H9 (cell line): Measurements from ENCODE around the gene SCUBE3. TPM values are rescaled to one million over a fixed set of nuclear protein-coding genes. Genes with fewer than 3 reads are reported as not detected.

Source experiments
- DNase-seq: peaks from one replicate; pipeline ENCODE4 v3.0.0-alpha.2; 2017
- H2AFZ ChIP-seq: one replicate; pipeline ENCODE4 v1.6.1; 2013; ENCODE audit warnings: mild to moderate bottlenecking, low read length, control low read depth, moderate library complexity
- H2AK5ac ChIP-seq: 2 replicates; pipeline ENCODE4 v1.6.1; 2013; ENCODE audit warnings: low read length, control low read depth, mixed read lengths; ENCODE audit not compliant: insufficient read length
- H2BK120ac ChIP-seq: one replicate; pipeline ENCODE4 v1.6.1; 2013; ENCODE audit warnings: low read depth, mild to moderate bottlenecking, low read length, control low read depth, inconsistent platforms; ENCODE audit not compliant: poor library complexity, severe bottlenecking
- H2BK12ac ChIP-seq: 2 replicates; pipeline ENCODE4 v1.6.1; 2013; ENCODE audit warnings: low read length, control low read depth, mixed read lengths, low read depth; ENCODE audit not compliant: insufficient read length
- H2BK15ac ChIP-seq: 2 replicates; pipeline ENCODE4 v1.6.1; 2013; ENCODE audit warnings: low read depth, low read length, control low read depth
- H2BK20ac ChIP-seq: one replicate; pipeline ENCODE4 v1.6.1; 2013; ENCODE audit warnings: low read depth, mild to moderate bottlenecking, low read length, control low read depth, inconsistent platforms; ENCODE audit not compliant: poor library complexity, severe bottlenecking
- H2BK5ac ChIP-seq: 2 replicates; pipeline ENCODE4 v1.6.1; 2013; ENCODE audit warnings: low read length, control low read depth, mixed read lengths; ENCODE audit not compliant: insufficient read length
- H3K14ac ChIP-seq: 2 replicates; pipeline ENCODE4 v1.6.1; 2013; ENCODE audit warnings: low read length, control low read depth; ENCODE audit not compliant: insufficient read depth
- H3K18ac ChIP-seq: 2 replicates; pipeline ENCODE4 v1.6.1; 2013; ENCODE audit warnings: low read depth, mild to moderate bottlenecking, mixed read lengths, low read length, control low read depth; ENCODE audit not compliant: insufficient read length
- H3K23ac ChIP-seq: 2 replicates; pipeline ENCODE4 v1.6.1; 2013; ENCODE audit warnings: low read length, control low read depth, mixed read lengths, low read depth; ENCODE audit not compliant: insufficient read length
- H3K23me2 ChIP-seq: 2 replicates; pipeline ENCODE4 v1.6.1; 2013; ENCODE audit warnings: low read depth, mild to moderate bottlenecking, mixed read lengths, low read length, control low read depth; ENCODE audit not compliant: insufficient read length, poor library complexity, severe bottlenecking
- H3K27ac ChIP-seq: 2 replicates; pipeline ENCODE4 v1.5.1; 2013; ENCODE audit warnings: low read length, control low read depth, mixed read lengths, low read depth; ENCODE audit not compliant: insufficient read length
- H3K27me3 ChIP-seq: 2 replicates; pipeline ENCODE4 v1.6.1; 2013; ENCODE audit warnings: low read length, control low read depth, inconsistent platforms; ENCODE audit not compliant: insufficient read depth
- H3K4ac ChIP-seq: 2 replicates; pipeline ENCODE4 v1.6.1; 2013; ENCODE audit warnings: low read depth, mild to moderate bottlenecking, control low read depth, inconsistent platforms, low read length, moderate library complexity
- H3K4me1 ChIP-seq: 2 replicates; pipeline ENCODE4 v1.6.1; 2013; ENCODE audit warnings: low read length, control low read depth, inconsistent platforms; ENCODE audit not compliant: insufficient read depth
- H3K4me2 ChIP-seq: 2 replicates; pipeline ENCODE4 v1.6.1; 2013; ENCODE audit warnings: low read length, control low read depth, mixed read lengths; ENCODE audit not compliant: insufficient read length, insufficient read depth
- H3K56ac ChIP-seq: 2 replicates; pipeline ENCODE4 v1.6.1; 2013; ENCODE audit warnings: low read depth, mild to moderate bottlenecking, mixed read lengths, low read length, control low read depth; ENCODE audit not compliant: insufficient read length
- H3K79me1 ChIP-seq: 2 replicates; pipeline ENCODE4 v1.6.1; 2013; ENCODE audit warnings: low read depth, mild to moderate bottlenecking, moderate library complexity, low read length, control low read depth, inconsistent platforms; ENCODE audit not compliant: insufficient read depth, poor library complexity, severe bottlenecking
- H3K79me2 ChIP-seq: 2 replicates; pipeline ENCODE4 v1.6.1; 2013; ENCODE audit warnings: low read length, control low read depth, inconsistent platforms; ENCODE audit not compliant: insufficient read depth
- H3K9ac ChIP-seq: 2 replicates; pipeline ENCODE4 v1.6.1; 2013; ENCODE audit warnings: low read length, control low read depth, mixed read lengths; ENCODE audit not compliant: insufficient read length; ENCODE audit errors: extremely low read depth
- H3K9me3 ChIP-seq: one replicate; pipeline ENCODE4 v1.6.1; 2013; ENCODE audit warnings: low read depth, low read length, inconsistent platforms; ENCODE audit not compliant: control insufficient read depth
- H3T11ph ChIP-seq: one replicate; pipeline ENCODE4 v1.6.1; 2013; ENCODE audit warnings: mild to moderate bottlenecking, low read length, control low read depth, inconsistent platforms
- H4K20me1 ChIP-seq: one replicate; pipeline ENCODE4 v1.6.1; 2013; ENCODE audit not compliant: control insufficient read depth, insufficient read length, insufficient read depth
- H4K5ac ChIP-seq: 2 replicates; pipeline ENCODE4 v1.6.1; 2013; ENCODE audit warnings: low read depth, mild to moderate bottlenecking, mixed read lengths, low read length, control low read depth; ENCODE audit not compliant: insufficient read length
- H4K8ac ChIP-seq: replicated peaks from 2 replicates; pipeline ENCODE4 v1.6.1; 2013; ENCODE audit warnings: low read length, control low read depth, mixed read lengths, low read depth; ENCODE audit not compliant: insufficient read length
- H4K91ac ChIP-seq: 2 replicates; pipeline ENCODE4 v1.6.1; 2013; ENCODE audit warnings: low read depth, mild to moderate bottlenecking, moderate library complexity, mixed read lengths, low read length, control low read depth; ENCODE audit not compliant: insufficient read length
- H3K27ac Mint-ChIP-seq, 3 experiments: 2 replicates in 2 of 3; 3 replicates in 1 of 3; pipeline ENCODE4 v1.8.0; 2020 to 2021; ENCODE audit warnings: mixed read lengths in 3 of 3, mild to moderate bottlenecking in 1 of 3, moderate library complexity in 1 of 3
- H3K27me3 Mint-ChIP-seq: 2 replicates; pipeline ENCODE4 v1.8.0; 2021; ENCODE audit warnings: low read depth, mild to moderate bottlenecking, moderate library complexity, mixed read lengths
- H3K36me3 Mint-ChIP-seq, 3 experiments: 2 replicates in 2 of 3; 3 replicates in 1 of 3; pipeline ENCODE4 v1.8.0; 2020 to 2021; ENCODE audit warnings: low read depth in 3 of 3, mixed read lengths in 3 of 3; ENCODE audit not compliant: insufficient read depth in 1 of 3
- H3K4me1 Mint-ChIP-seq, 2 experiments: 2 replicates each; pipeline ENCODE4 v1.8.0; 2020; ENCODE audit warnings: mixed read lengths in 2 of 2
- H3K4me3 Mint-ChIP-seq, 2 experiments: 2 replicates in 1 of 2; 3 replicates in 1 of 2; pipeline ENCODE4 v1.8.0; 2020 to 2021; ENCODE audit warnings: mild to moderate bottlenecking in 2 of 2, mixed read lengths in 2 of 2, moderate library complexity in 1 of 2
- H3K9me3 Mint-ChIP-seq, 2 experiments: 2 replicates in 1 of 2; 3 replicates in 1 of 2; pipeline ENCODE4 v1.8.0; 2020; ENCODE audit warnings: mild to moderate bottlenecking in 2 of 2, mixed read lengths in 2 of 2, moderate library complexity in 1 of 2
- CTCF ChIP-seq: fragments of 200-600 bp; sonication (generic); conservative IDR thresholded peaks from 3 replicates; pipeline ENCODE4 v1.8.0; 2021; ENCODE audit warnings: antibody characterized with exemption, mild to moderate bottlenecking
- WGBS: extraction: QIAGEN DNeasy Blood & Tissue Kit; methylation state at CpG from one replicate; pipeline ENCODE4 v1.1.7; 2013; ENCODE audit warnings: missing lambda C conversion rate, low lambda C conversion rate, mixed read lengths; ENCODE audit not compliant: insufficient read length; ENCODE audit errors: extremely low coverage; 5-methylcytosine and 5-hydroxymethylcytosine counted together
- total RNA-seq: library from RNA; stranded (reverse); gene quantifications from 2 replicates; pipeline ENCODE4 v1.2.1, GENCODE V29; 2021

The SCUBE3 gene
- total RNA-seq, 1 experiment from 2014 or later: 2.7 TPM

- H3K4me1 ChIP-seq: no peaks in the 10 kb centered on the region
- no peak overlapping the region for H3K14ac ChIP-seq
- DNase-seq: no peak
- H3K56ac ChIP-seq: no peak overlapping the region
- no peak overlapping the region for H3K4me2 ChIP-seq
- no peak overlapping the region for H4K8ac ChIP-seq
- H2BK12ac ChIP-seq: no peak overlapping the region
- no peaks in the 10 kb centered on the region for H3K27me3 ChIP-seq
- no peak overlapping the region for H2BK15ac ChIP-seq
- no peak overlapping the region for H2AK5ac ChIP-seq
- no peak overlapping the region for H2BK120ac ChIP-seq
- H3K23me2 ChIP-seq: no peaks in the 10 kb centered on the region
- H3K27ac Mint-ChIP-seq: no peak overlapping the region
- H3K27me3 Mint-ChIP-seq: no peaks in the 10 kb centered on the region; the same call in 1 of the 2 replicates
- no peaks in the 10 kb centered on the region for H3K9me3 ChIP-seq
- H3K4me3 Mint-ChIP-seq: no peak overlapping the region
- H2BK5ac ChIP-seq: no peak overlapping the region
- no peaks in the 10 kb centered on the region for H3K9me3 Mint-ChIP-seq
- H3K27ac ChIP-seq: no peak overlapping the region
- no peak overlapping the region for H3K18ac ChIP-seq
- H3K4ac ChIP-seq: no peak overlapping the region
- H2BK20ac ChIP-seq: no peak overlapping the region
- H3K23ac ChIP-seq: no peak overlapping the region
- H4K91ac ChIP-seq: no peak overlapping the region
- H3K9ac ChIP-seq: no peak overlapping the region
- WGBS: no CpG with 5 or more reads among the region's 4 CpGs
- H3K4me1 Mint-ChIP-seq: peaks cover 0 to 2% of the 10 kb centered on the region in 2 experiments; a peak in 1 of 4 replicates
- no peaks in the 10 kb centered on the region for H3K79me2 ChIP-seq
- no peak for TF ChIP-seq CTCF
- H4K20me1 ChIP-seq: no peaks in the 10 kb centered on the region
- H4K5ac ChIP-seq: no peak overlapping the region
- H2AFZ ChIP-seq: no peak overlapping the region
- no peaks in the 10 kb centered on the region for H3K79me1 ChIP-seq
- H3T11ph ChIP-seq: no peak overlapping the region
- H3K36me3 Mint-ChIP-seq: peaks cover 0 to under 1% (median 0%) of the 10 kb centered on the region in 3 experiments; a peak in 1 of 7 replicates
These were observed 62.0 kb downstream of the SCUBE3 start for GRCh38 chr6:35275744-35276260.
